Placental epithelial cell (primary cell): ENCODE measurements around the gene ZNF44. TPM values are rescaled to one million over a fixed set of nuclear protein-coding genes. Genes with fewer than 3 reads are reported as not detected.

Experiments
- total RNA-seq: library from RNA; depleted of rRNA; stranded (reverse); fragments of >200 nt; gene quantifications from 2 replicates; pipeline ENCODE4 v1.2.3, GENCODE V29; 2012

ZNF44 gene
- total RNA-seq: 8.0 and 16.9 TPM in 2 replicates

GRCh38 chr19:12294249-12295158, at the start of gene ZNF44:
TSS of gene ZNF44 (minus strand) at chr19:12294883. CDS start at chr19:12294694, 189 bp downstream.

GRCh38 chr19:12333162-12334159, 38.8 kb upstream of the ZNF44 start, which contains the start of gene ZNF563:
TSS of gene ZNF563 (minus strand) at chr19:12333633. CDS start at chr19:12333482, 151 bp downstream.

Other genes with a start within 250 kb of the ZNF44 start
- 0.98 and 1.2 TPM in 2 replicates for gene ZNF878, start 241.9 kb downstream of the ZNF44 start, total RNA-seq
- gene ZNF844, start 230.2 kb downstream of the ZNF44 start, total RNA-seq: 5.9 and 10.2 TPM in 2 replicates
- 7.5 and 8.5 TPM in 2 replicates for gene ZNF20, start 154.5 kb downstream of the ZNF44 start, total RNA-seq
- gene ZNF625, start 138.1 kb downstream of the ZNF44 start, total RNA-seq: 11.0 and 14.0 TPM in 2 replicates
- gene ZNF136, start 131.8 kb downstream of the ZNF44 start, total RNA-seq: 8.2 and 11.0 TPM in 2 replicates
- 4.1 and 4.7 TPM in 2 replicates for gene ZNF563, start 38.8 kb upstream of the ZNF44 start, total RNA-seq
- 2.8 and 5.1 TPM in 2 replicates for gene ZNF442, start 70.8 kb upstream of the ZNF44 start, total RNA-seq
- gene ZNF799, start 106.4 kb upstream of the ZNF44 start, total RNA-seq: 4.9 and 5.1 TPM in 2 replicates
- 4.1 and 9.0 TPM in 2 replicates for gene ZNF443, start 146.1 kb upstream of the ZNF44 start, total RNA-seq
- gene ZNF709, start 189.9 kb upstream of the ZNF44 start, total RNA-seq: 5.1 and 6.7 TPM in 2 replicates